Measurements from ENCODE around the gene LCE4A.
"Not testable (repeated sequence)": the region's sequence is repeated elsewhere in the genome, so short reads cannot be mapped to it uniquely, and the experiment has no call there.

The LCE4A gene

GRCh38 chr1:152707860-152708259 is at the start of gene LCE4A:
TSS of gene LCE4A (plus strand) at chr1:152708160. CDS start at chr1:152709076, 916 bp downstream.
- DNase-seq (ENCODE audit: low read depth, low spot score): no peak

GRCh38 chr1:152658649-152659048 is 49.3 kb upstream of the LCE4A start:
- no peak for DNase-seq (ENCODE audit: low read depth, low spot score)

- no peak for DNase-seq (ENCODE audit: low read depth, low spot score)
These were observed 44.9 kb upstream of the LCE4A start, which contains the start of gene LCE2D for GRCh38 chr1:152663098-152663497. TSS of gene LCE2D (plus strand) at chr1:152663380. CDS start at chr1:152664106, 726 bp downstream.

- DNase-seq (ENCODE audit: low read depth, low spot score): not testable (repeated sequence)
These were observed 41.8 kb upstream of the LCE4A start for GRCh38 chr1:152666171-152666570.

- DNase-seq (ENCODE audit: low read depth, low spot score): no peak
These were observed 40.3 kb upstream of the LCE4A start for GRCh38 chr1:152667648-152668047.

- DNase-seq (ENCODE audit: low read depth, low spot score): no peak
These were observed 34.9 kb upstream of the LCE4A start for GRCh38 chr1:152673016-152673415.

- not testable (repeated sequence) for DNase-seq (ENCODE audit: low read depth, low spot score)
These were observed 33.0 kb upstream of the LCE4A start, which contains the start of gene LCE2C for GRCh38 chr1:152674983-152675382. TSS of gene LCE2C (plus strand) at chr1:152675279. CDS start at chr1:152676016, 737 bp downstream.

- no peak for DNase-seq (ENCODE audit: low read depth, low spot score)
These were observed 28.5 kb upstream of the LCE4A start for GRCh38 chr1:152679459-152679858.

GRCh38 chr1:152681616-152682015 is 26.3 kb upstream of the LCE4A start:
- DNase-seq (ENCODE audit: low read depth, low spot score): no peak

- DNase-seq (ENCODE audit: low read depth, low spot score): no peak
These were observed 24.1 kb upstream of the LCE4A start for GRCh38 chr1:152683846-152684245.

GRCh38 chr1:152685823-152686222 is 22.1 kb upstream of the LCE4A start, which contains the start of gene LCE2B:
TSS of gene LCE2B (plus strand) at chr1:152686123. CDS start at chr1:152686844, 721 bp downstream.
- not testable (repeated sequence) for DNase-seq (ENCODE audit: low read depth, low spot score)

GRCh38 chr1:152697701-152698600 is 10.0 kb upstream of the LCE4A start, which contains the start of gene LCE2A:
TSS of gene LCE2A (plus strand) at chr1:152698345. CDS start at chr1:152698902, 557 bp downstream.
- DNase-seq (ENCODE audit: low read depth, low spot score): no peak

GRCh38 chr1:152699746-152700145 is 8.2 kb upstream of the LCE4A start:
- DNase-seq (ENCODE audit: low read depth, low spot score): no peak

- DNase-seq (ENCODE audit: low read depth, low spot score): no peak
These were observed 10.3 kb downstream of the LCE4A start for GRCh38 chr1:152718238-152718637.

- no peak for DNase-seq (ENCODE audit: low read depth, low spot score)
These were observed 17.3 kb downstream of the LCE4A start for GRCh38 chr1:152725261-152725660.

- DNase-seq (ENCODE audit: low read depth, low spot score): no peak
These were observed 21.0 kb downstream of the LCE4A start for GRCh38 chr1:152728986-152729385.

- DNase-seq (ENCODE audit: low read depth, low spot score): no peak
These were observed 27.7 kb downstream of the LCE4A start for GRCh38 chr1:152735648-152736047.

- DNase-seq (ENCODE audit: low read depth, low spot score): no peak
These were observed 30.0 kb downstream of the LCE4A start for GRCh38 chr1:152737997-152738396.

GRCh38 chr1:152739841-152740240 is 31.9 kb downstream of the LCE4A start:
- no peak for DNase-seq (ENCODE audit: low read depth, low spot score)

GRCh38 chr1:152741656-152742055 is 33.7 kb downstream of the LCE4A start:
- DNase-seq (ENCODE audit: low read depth, low spot score): no peak

- no peak for DNase-seq (ENCODE audit: low read depth, low spot score)
These were observed 35.6 kb downstream of the LCE4A start for GRCh38 chr1:152743371-152744145.

GRCh38 chr1:152745289-152745704 is 37.3 kb downstream of the LCE4A start:
- DNase-seq (ENCODE audit: low read depth, low spot score): no peak

All from activated naive CD8-positive, alpha-beta T cell treated with anti-CD3 and anti-CD28 coated beads, Interleukin-2, amount 50 U/mL, for 16 hours (primary cell).